ENCODE data around the gene MAML1.

The MAML1 gene

DNA sequence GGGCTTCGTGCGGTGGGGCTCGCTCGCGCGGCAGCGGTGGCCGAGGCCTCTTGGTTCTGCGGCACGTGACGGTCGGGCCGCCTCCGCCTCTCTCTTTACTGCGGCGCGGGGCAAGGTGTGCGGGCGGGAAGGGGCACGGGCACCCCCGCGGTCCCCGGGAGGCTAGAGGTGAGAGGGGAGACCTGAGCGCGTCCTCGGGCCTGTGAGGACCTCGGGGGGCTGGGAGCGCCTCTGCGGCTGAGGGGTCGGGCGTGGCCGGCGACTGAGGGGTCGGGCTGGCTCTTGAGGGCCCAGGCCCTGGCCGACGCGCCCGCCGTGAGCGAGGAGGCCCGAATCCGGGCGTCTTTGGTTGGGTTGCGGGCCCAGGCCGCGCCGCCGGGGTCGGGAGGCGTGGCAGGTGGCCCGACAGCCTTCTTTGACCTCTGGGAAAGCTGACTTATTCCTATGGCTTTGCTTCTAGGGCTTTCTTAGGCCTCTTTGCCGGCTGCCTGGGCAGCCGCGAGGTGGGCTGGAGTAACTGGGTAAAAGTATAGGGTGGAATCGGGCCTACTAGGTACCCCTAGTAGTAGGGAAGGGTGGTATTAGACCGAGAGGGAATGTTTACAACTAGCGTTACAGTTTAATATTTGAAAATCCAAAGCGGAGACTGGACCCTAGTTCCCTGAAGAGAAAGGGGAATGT is 33.5 kb upstream of the MAML1 start, which contains the start of gene CANX:
CANX (plus strand) TSS at position 33 of the 681 bp plus-strand sequence. CDS start 6,715 bp downstream, outside the sequence.
- Histone ChIP-seq H4K20me1 (ENCODE audit: insufficient read depth, low read length, poor library complexity, severe bottlenecking) (peaks cover 27% of the 10 kb centered on the region), H3K36me3 (ENCODE audit: insufficient read depth, low read length) (no peaks in the 10 kb centered on the region), H2AFZ (ENCODE audit: low read length) (peak within 1 kb of the TSS; percentile 88)

DNA sequence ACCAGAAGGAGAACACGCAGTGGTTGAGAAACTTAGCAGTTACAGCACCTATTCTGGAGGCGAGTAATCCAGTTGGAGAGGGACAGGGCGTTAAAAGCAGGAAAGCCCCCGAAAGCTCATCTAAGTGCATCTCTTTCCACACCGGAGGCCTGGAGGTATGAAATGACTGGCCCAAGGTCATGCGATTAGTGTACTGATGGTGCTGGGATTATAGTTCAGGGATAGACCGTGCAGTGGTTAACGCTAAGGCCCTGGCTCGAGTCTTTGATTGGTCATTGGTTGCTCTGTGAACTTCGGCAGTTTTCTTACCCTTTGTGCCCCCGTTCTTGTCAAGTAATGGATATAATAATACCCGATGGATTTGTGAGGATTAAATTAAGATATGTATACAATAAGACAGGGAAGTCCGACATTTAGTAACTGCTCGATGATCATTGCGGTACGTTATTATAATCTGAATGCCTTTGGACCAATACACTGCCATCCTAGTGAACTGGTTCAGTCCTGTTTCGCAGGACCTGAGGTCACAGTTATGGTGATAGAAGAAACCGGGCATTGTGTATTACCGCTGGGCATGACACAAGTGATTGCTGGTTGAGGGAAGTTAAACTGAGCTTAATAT is 32.9 kb upstream of the MAML1 start:
- peak overlapping the region; percentile 81 for H3K4me3 ChIP-seq (ENCODE audit: low read length, poor library complexity, severe bottlenecking)
- peak overlapping the region; percentile 81 for H3K4me2 ChIP-seq (ENCODE audit: low read depth, low read length, poor library complexity, severe bottlenecking)
- H3F3A ChIP-seq (ENCODE audit: low read depth): no peaks in the 10 kb centered on the region
- H4K20me1 ChIP-seq (ENCODE audit: insufficient read depth, low read length, poor library complexity, severe bottlenecking): peaks cover 28% of the 10 kb centered on the region
- H3K36me3 ChIP-seq (ENCODE audit: insufficient read depth, low read length): no peaks in the 10 kb centered on the region
- H3K9ac ChIP-seq (ENCODE audit: low read depth, low read length, poor library complexity, severe bottlenecking): peak overlapping the region; percentile 96
- peaks cover 62% of the 10 kb centered on the region for H3K79me2 ChIP-seq (ENCODE audit: insufficient read depth, low read length)
- no peaks in the 10 kb centered on the region for H3K9me3 ChIP-seq (ENCODE audit: insufficient read depth, low read depth, low read length)
- no peak overlapping the region for H2AFZ ChIP-seq (ENCODE audit: low read length)
- peaks cover 8% of the 10 kb centered on the region for H3K4me1 ChIP-seq (ENCODE audit: insufficient read depth, low read length, poor library complexity, severe bottlenecking)
- H3K27me3 ChIP-seq (ENCODE audit: insufficient read depth, low read length, poor library complexity, severe bottlenecking): no peaks in the 10 kb centered on the region
- no peaks in the 10 kb centered on the region for H3K9me2 ChIP-seq (replicated peaks; ENCODE audit: low read depth, low read length)
- TF ChIP-seq, protein P1, sequence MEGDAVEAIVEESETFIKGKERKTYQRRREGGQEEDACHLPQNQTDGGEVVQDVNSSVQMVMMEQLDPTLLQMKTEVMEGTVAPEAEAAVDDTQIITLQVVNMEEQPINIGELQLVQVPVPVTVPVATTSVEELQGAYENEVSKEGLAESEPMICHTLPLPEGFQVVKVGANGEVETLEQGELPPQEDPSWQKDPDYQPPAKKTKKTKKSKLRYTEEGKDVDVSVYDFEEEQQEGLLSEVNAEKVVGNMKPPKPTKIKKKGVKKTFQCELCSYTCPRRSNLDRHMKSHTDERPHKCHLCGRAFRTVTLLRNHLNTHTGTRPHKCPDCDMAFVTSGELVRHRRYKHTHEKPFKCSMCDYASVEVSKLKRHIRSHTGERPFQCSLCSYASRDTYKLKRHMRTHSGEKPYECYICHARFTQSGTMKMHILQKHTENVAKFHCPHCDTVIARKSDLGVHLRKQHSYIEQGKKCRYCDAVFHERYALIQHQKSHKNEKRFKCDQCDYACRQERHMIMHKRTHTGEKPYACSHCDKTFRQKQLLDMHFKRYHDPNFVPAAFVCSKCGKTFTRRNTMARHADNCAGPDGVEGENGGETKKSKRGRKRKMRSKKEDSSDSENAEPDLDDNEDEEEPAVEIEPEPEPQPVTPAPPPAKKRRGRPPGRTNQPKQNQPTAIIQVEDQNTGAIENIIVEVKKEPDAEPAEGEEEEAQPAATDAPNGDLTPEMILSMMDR (conservative IDR thresholded peaks at IDR 0.05; ENCODE audit: low read length): no peak
- TF ChIP-seq EZH2phosphoT487 (IDR thresholded peaks at IDR 0.05; ENCODE audit: borderline replicate concordance): no peak

More for the DNA sequence above, 33.5 kb upstream of the MAML1 start, which contains the start of gene CANX:
- Histone ChIP-seq H3F3A (ENCODE audit: low read depth) (no peaks in the 10 kb centered on the region), H3K4me2 (ENCODE audit: low read depth, low read length, poor library complexity, severe bottlenecking) (peak within 1 kb of the TSS; percentile 81), H3K4me3 (ENCODE audit: low read length, poor library complexity, severe bottlenecking) (peak within 1 kb of the TSS; percentile 81), H3K79me2 (ENCODE audit: insufficient read depth, low read length) (peaks cover 59% of the 10 kb centered on the region), H3K9me3 (ENCODE audit: insufficient read depth, low read depth, low read length) (no peaks in the 10 kb centered on the region), H3K27me3 (ENCODE audit: insufficient read depth, low read length, poor library complexity, severe bottlenecking) (no peaks in the 10 kb centered on the region), H3K4me1 (ENCODE audit: insufficient read depth, low read length, poor library complexity, severe bottlenecking) (peaks cover 8% of the 10 kb centered on the region), H3K9me2 (replicated peaks; ENCODE audit: low read depth, low read length) (no peaks in the 10 kb centered on the region), H3K9ac (ENCODE audit: low read depth, low read length, poor library complexity, severe bottlenecking) (peak within 1 kb of the TSS; percentile 96)
- no peak for TF ChIP-seq EZH2phosphoT487 (IDR thresholded peaks at IDR 0.05; ENCODE audit: borderline replicate concordance)
- TF ChIP-seq, protein P1 (conservative IDR thresholded peaks at IDR 0.05; ENCODE audit: low read length): no peak

DNA sequence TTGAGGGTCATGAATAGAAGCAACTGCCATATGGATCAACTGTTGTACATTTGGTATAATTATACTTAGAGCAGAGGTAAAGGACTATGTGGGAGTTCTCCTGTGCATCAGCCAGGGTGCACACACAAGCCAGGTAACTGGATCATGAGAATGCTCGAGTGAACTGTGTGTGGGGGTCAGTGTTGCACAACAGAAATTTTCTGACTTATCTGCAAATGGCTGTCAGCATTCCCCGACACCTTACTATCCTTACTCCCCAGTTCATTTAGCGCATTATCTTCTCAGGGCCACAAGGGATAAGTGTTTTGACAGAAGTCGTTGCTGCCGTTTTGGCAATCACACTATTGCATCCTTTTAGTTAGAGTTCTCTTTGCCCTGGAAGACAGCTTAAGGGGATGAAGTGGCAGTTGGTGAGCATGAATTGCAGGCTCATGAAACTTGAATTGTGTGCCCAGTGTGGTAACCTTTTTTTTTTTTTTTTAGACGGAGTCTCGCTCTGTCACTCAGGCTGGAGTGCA is 32.2 kb upstream of the MAML1 start:
- Histone ChIP-seq H3K9ac (ENCODE audit: low read depth, low read length, poor library complexity, severe bottlenecking) (peak overlapping the region; percentile 96), H4K20me1 (ENCODE audit: insufficient read depth, low read length, poor library complexity, severe bottlenecking) (peaks cover 28% of the 10 kb centered on the region), H3K4me2 (ENCODE audit: low read depth, low read length, poor library complexity, severe bottlenecking) (peak overlapping the region; percentile 81), H3K4me1 (ENCODE audit: insufficient read depth, low read length, poor library complexity, severe bottlenecking) (peaks cover 8% of the 10 kb centered on the region), H3K4me3 (ENCODE audit: low read length, poor library complexity, severe bottlenecking) (peak overlapping the region; percentile 81), H3K9me2 (replicated peaks; ENCODE audit: low read depth, low read length) (no peaks in the 10 kb centered on the region), H3F3A (ENCODE audit: low read depth) (no peaks in the 10 kb centered on the region), H3K9me3 (ENCODE audit: insufficient read depth, low read depth, low read length) (no peaks in the 10 kb centered on the region), H2AFZ (ENCODE audit: low read length) (no peak overlapping the region), H3K79me2 (ENCODE audit: insufficient read depth, low read length) (peaks cover 69% of the 10 kb centered on the region), H3K27me3 (ENCODE audit: insufficient read depth, low read length, poor library complexity, severe bottlenecking) (no peaks in the 10 kb centered on the region), H3K36me3 (ENCODE audit: insufficient read depth, low read length) (no peaks in the 10 kb centered on the region)
- TF ChIP-seq EZH2phosphoT487 (IDR thresholded peaks at IDR 0.05; ENCODE audit: borderline replicate concordance): no peak
- TF ChIP-seq, protein P1 (conservative IDR thresholded peaks at IDR 0.05; ENCODE audit: low read length): no peak

Data from Loucy (cell line).